Gastrocnemius medialis (tissue), 4 donors: ENCODE data around the gene PGF. TPM values are rescaled to one million over a fixed set of nuclear protein-coding genes. Genes with fewer than 3 reads are reported as not detected.
"Not testable (repeated sequence)": the region's sequence is repeated elsewhere in the genome, so short reads cannot be mapped to it uniquely, and the experiment has no call there.

ENCODE experiments used
- ATAC-seq, 2 donors: fragments of 150-250 bp; one replicate each; pipeline ENCODE4 v1.9.1; 2016
- DNase-seq, 2 donors: peaks; one replicate each; pipeline ENCODE4 v3.0.0-alpha.2; 2019
- H3K27ac ChIP-seq, 4 donors: fragments of 200-600 bp; sonication (generic); 1 replicate in 1 of 4; 2 replicates in 3 of 4; pipeline ENCODE4 v1.5.1; 2016 to 2018; ENCODE audit warnings: mild to moderate bottlenecking in 2 of 4, moderate library complexity in 1 of 4
- H3K27me3 ChIP-seq, 3 donors: fragments of 200-600 bp; sonication (generic) in 2 of 3; 1 replicate in 1 of 3; 2 replicates in 2 of 3; pipeline versions ENCODE4 v1.5.1 to v1.6.0; 2016 to 2019; ENCODE audit warnings: mild to moderate bottlenecking in 1 of 3, moderate library complexity in 1 of 3
- H3K36me3 ChIP-seq, 2 donors: fragments of 200-600 bp; sonication (generic) in 1 of 2; one replicate each; pipeline ENCODE4 v1.5.1; 2017 to 2018
- H3K4me1 ChIP-seq, 2 donors: fragments of 200-600 bp; sonication (generic) in 1 of 2; one replicate each; pipeline ENCODE4 v1.5.1; 2016 to 2017; ENCODE audit warnings: mild to moderate bottlenecking in 2 of 2
- H3K4me3 ChIP-seq, 4 donors: fragments of 200-600 bp; sonication (generic) in 3 of 4; 1 replicate in 1 of 4; 2 replicates in 3 of 4; pipeline ENCODE4 v1.5.1; 2016 to 2019; ENCODE audit warnings: mild to moderate bottlenecking in 2 of 4
- H3K9me3 ChIP-seq, 3 donors: fragments of 200-600 bp; sonication (generic) in 2 of 3; 1 replicate in 1 of 3; 2 replicates in 2 of 3; pipeline ENCODE4 v1.5.1; 2016 to 2019
- CTCF ChIP-seq, 5 experiments: fragments of 450-650 bp in 3 of 5; fragments of 200-600 bp in 2 of 5; sonication (generic) in 2 of 5; IDR thresholded peaks in 4 of 5; conservative IDR thresholded peaks in 1 of 5; 1 replicate in 4 of 5; 2 replicates in 1 of 5; pipeline ENCODE4 v1.5.1; 2016 to 2019; ENCODE audit warnings: antibody characterized with exemption in 5 of 5, mild to moderate bottlenecking in 3 of 5, moderate library complexity in 3 of 5
- POLR2A ChIP-seq, 2 donors: fragments of 450-650 bp; IDR thresholded peaks; one replicate each; pipeline ENCODE4 v1.6.1; 2017; ENCODE audit warnings: antibody characterized with exemption in 2 of 2, mild to moderate bottlenecking in 2 of 2, moderate library complexity in 2 of 2
- in situ Hi-C, 4 donors: fragments of 200-750 bp; cut with MboI; loops; one replicate each; pipeline versions ENCODE4 v1.15.0 to v1.8.0; 2017; ENCODE audit warnings: low sequenced_read_pairs in 4 of 4
- intact Hi-C: fragments of 100-400 bp; cut with DNase I; formaldehyde crosslinking; loops from one replicate; pipeline ENCODE4 v1.15.1; 2023; ENCODE audit warnings: low total_unique reads
- total RNA-seq, 4 donors: library from RNA; depleted of rRNA; stranded (reverse); fragments of >200 nt; gene quantifications; one replicate each; pipeline versions ENCODE4 v1.1.0 to v1.2.3, GENCODE V29; 2016

Gene PGF
- total RNA-seq, 4 donors from 2014 or later, result 2.2 to 7.8 (median 3.8) TPM

GRCh38 chr14:75001261-75001660 lies 45.9 kb upstream of the PGF start:
- intact Hi-C loops (loop anchor here (5.0 kb wide), 1 partner anchor 86 kb away; no protein-coding TSS in a partner anchor), in situ Hi-C loops (no loop called here)
- no peak overlapping the region for H3K27ac ChIP-seq
- DNase-seq (no peak), ATAC-seq (no peak)
- H3K4me3 ChIP-seq, result no peak overlapping the region
- H3K9me3 ChIP-seq, result no peaks in the 10 kb centered on the region
- peaks cover 0 to 16% of the 10 kb centered on the region in 2 donors for H3K36me3 ChIP-seq
- peaks cover 12 to 14% of the 10 kb centered on the region in 2 donors for H3K4me1 ChIP-seq
- no peaks in the 10 kb centered on the region for H3K27me3 ChIP-seq
- TF ChIP-seq POLR2A (IDR thresholded peaks at IDR 0.05) (no peak), CTCF (IDR thresholded peaks at IDR 0.05 in 4 of 5, conservative IDR thresholded peaks at IDR 0.05 in 1 of 5) (no peak)

- ATAC-seq, H3K27ac ChIP-seq, H3K4me1 ChIP-seq, H3K4me3 ChIP-seq, intact Hi-C loops, in situ Hi-C loops, H3K36me3 ChIP-seq, H3K9me3 ChIP-seq, DNase-seq, H3K27me3 ChIP-seq: not testable (repeated sequence)
Measured at GRCh38 chr14:74995781-74996180, 40.4 kb upstream of the PGF start.

- in situ Hi-C loops, ATAC-seq, intact Hi-C loops: not testable (repeated sequence)
Measured at GRCh38 chr14:74994182-74994581, 38.8 kb upstream of the PGF start.

GRCh38 chr14:74988993-74989392 lies 33.6 kb upstream of the PGF start:
- no peaks in the 10 kb centered on the region for H3K36me3 ChIP-seq
- ATAC-seq (no peak), DNase-seq (no peak)
- in situ Hi-C loops (no loop called here), intact Hi-C loops (no loop called here)
- no peaks in the 10 kb centered on the region for H3K9me3 ChIP-seq
- H3K27me3 ChIP-seq, result no peaks in the 10 kb centered on the region
- peaks cover 10 to 13% of the 10 kb centered on the region in 2 donors for H3K4me1 ChIP-seq
- H3K4me3 ChIP-seq, result no peak overlapping the region
- H3K27ac ChIP-seq, result no peak overlapping the region
- TF ChIP-seq CTCF (IDR thresholded peaks at IDR 0.05 in 4 of 5, conservative IDR thresholded peaks at IDR 0.05 in 1 of 5) (no peak), POLR2A (IDR thresholded peaks at IDR 0.05) (no peak)

More at GRCh38 chr14:74994182-74994581, 38.8 kb upstream of the PGF start:
- not testable (repeated sequence) for H3K4me1 ChIP-seq, H3K27ac ChIP-seq, H3K9me3 ChIP-seq, H3K27me3 ChIP-seq, H3K36me3 ChIP-seq, H3K4me3 ChIP-seq, DNase-seq

- no peaks in the 10 kb centered on the region for H3K36me3 ChIP-seq
- peak overlapping the region in 3 of 4 donors; percentile 31 to 40 (median 36) for H3K27ac ChIP-seq
- peaks cover 10 to 13% of the 10 kb centered on the region in 2 donors for H3K4me1 ChIP-seq
- TF ChIP-seq CTCF (IDR thresholded peaks at IDR 0.05 in 4 of 5, conservative IDR thresholded peaks at IDR 0.05 in 1 of 5) (no peak), POLR2A (IDR thresholded peaks at IDR 0.05) (no peak)
- ATAC-seq (peak; percentile 49 to 82), DNase-seq (no peak)
- intact Hi-C loops, result no loop called here
- H3K9me3 ChIP-seq, result no peaks in the 10 kb centered on the region
- no peak overlapping the region for H3K4me3 ChIP-seq
- in situ Hi-C loops, result no loop called here
- no peaks in the 10 kb centered on the region for H3K27me3 ChIP-seq
Measured at GRCh38 chr14:74988131-74988530, 32.7 kb upstream of the PGF start.

GRCh38 chr14:74985806-74986205 lies 30.4 kb upstream of the PGF start:
- Histone ChIP-seq H3K36me3 (no peaks in the 10 kb centered on the region), H3K27ac (no peak overlapping the region), H3K4me3 (no peak overlapping the region), H3K4me1 (peaks cover 16 to 23% of the 10 kb centered on the region in 2 donors), H3K27me3 (no peaks in the 10 kb centered on the region), H3K9me3 (no peaks in the 10 kb centered on the region)
- no peak for DNase-seq
- TF ChIP-seq POLR2A (IDR thresholded peaks at IDR 0.05) (no peak), CTCF (IDR thresholded peaks at IDR 0.05 in 4 of 5, conservative IDR thresholded peaks at IDR 0.05 in 1 of 5) (no peak)
- in situ Hi-C loops (no loop called here), intact Hi-C loops (no loop called here)
- ATAC-seq, result no peak
